Activated T-cell treated with anti-CD3 and anti-CD28 coated beads, Interleukin-2, amount 50 U/mL, for 48 hours (primary cell): Measurements from ENCODE around the gene WDR36.
"Not testable (repeated sequence)": the region's sequence is repeated elsewhere in the genome, so short reads cannot be mapped to it uniquely, and the experiment has no call there.

Experiments used
- DNase-seq, 2 experiments: peaks; one replicate each; pipeline ENCODE4 v3.0.0-alpha.2; 2020

Gene WDR36

GRCh38 chr5:111141471-111141870 lies 49.3 kb downstream of the WDR36 start:
- DNase-seq = not testable (repeated sequence)

- no peak for DNase-seq
Measured at GRCh38 chr5:111142932-111143331, 50.8 kb downstream of the WDR36 start.

GRCh38 chr5:111143910-111144309 lies 51.8 kb downstream of the WDR36 start:
- no peak for DNase-seq

- no peak for DNase-seq
Measured at GRCh38 chr5:111144352-111144930, 52.3 kb downstream of the WDR36 start.

GRCh38 chr5:111146053-111146452 lies 53.9 kb downstream of the WDR36 start:
- DNase-seq = no peak

GRCh38 chr5:111147502-111147901 lies 55.4 kb downstream of the WDR36 start:
- no peak for DNase-seq

- no peak for DNase-seq
Measured at GRCh38 chr5:111151998-111152397, 59.9 kb downstream of the WDR36 start.

- DNase-seq = no peak
Measured at GRCh38 chr5:111153483-111153882, 61.3 kb downstream of the WDR36 start.

GRCh38 chr5:111153945-111154344 lies 61.8 kb downstream of the WDR36 start:
- no peak for DNase-seq

- DNase-seq = peak; percentile 85 to 90
Measured at GRCh38 chr5:111158105-111158744, 66.1 kb downstream of the WDR36 start.

GRCh38 chr5:111159845-111160244 lies 67.7 kb downstream of the WDR36 start:
- DNase-seq = no peak

GRCh38 chr5:111163000-111163399 lies 70.9 kb downstream of the WDR36 start:
- DNase-seq = no peak

GRCh38 chr5:111165058-111165457 lies 72.9 kb downstream of the WDR36 start:
- DNase-seq = no peak

GRCh38 chr5:111167551-111167950 lies 75.4 kb downstream of the WDR36 start:
- DNase-seq = no peak

- DNase-seq = no peak
Measured at GRCh38 chr5:111168608-111169007, 76.5 kb downstream of the WDR36 start.

GRCh38 chr5:111169269-111169668 lies 77.1 kb downstream of the WDR36 start:
- no peak for DNase-seq

- no peak for DNase-seq
Measured at GRCh38 chr5:111170279-111170678, 78.1 kb downstream of the WDR36 start.

- DNase-seq = no peak
Measured at GRCh38 chr5:111172504-111172903, 80.4 kb downstream of the WDR36 start.

- no peak for DNase-seq
Measured at GRCh38 chr5:111173476-111173875, 81.3 kb downstream of the WDR36 start.
